Aorta (tissue), 5 donors: ENCODE measurements around the gene RFLNA. TPM values are rescaled to one million over a fixed set of nuclear protein-coding genes. Genes with fewer than 3 reads are reported as not detected.

Experiments used
- ATAC-seq: fragments of 200-7000 bp; cut with Tn5 transposase; one replicate; pipeline ENCODE4 v1.9.1; 2022; ENCODE audit warnings: moderate library complexity; ENCODE audit not compliant: low FRiP score
- DNase-seq, 2 donors: peaks; one replicate each; pipeline ENCODE4 v3.0.0-alpha.2; 2020
- H3K27ac ChIP-seq, 2 donors: one replicate each; pipeline ENCODE4 v1.5.1; 2013; ENCODE audit warnings: low read length in 2 of 2, mild to moderate bottlenecking in 2 of 2, moderate library complexity in 2 of 2, control low read depth in 1 of 2, inconsistent platforms in 1 of 2, low read depth in 1 of 2
- H3K27me3 ChIP-seq, 2 donors: one replicate each; pipeline ENCODE4 v1.6.1; 2013; ENCODE audit warnings: control low read depth in 1 of 2, low read length in 1 of 2, mild to moderate bottlenecking in 1 of 2, moderate library complexity in 1 of 2; ENCODE audit not compliant: insufficient read depth in 2 of 2, control insufficient read depth in 1 of 2
- H3K36me3 ChIP-seq, 2 donors: one replicate each; pipeline ENCODE4 v1.6.1; 2013; ENCODE audit warnings: control low read depth in 1 of 2, low read length in 1 of 2, mild to moderate bottlenecking in 1 of 2; ENCODE audit not compliant: insufficient read depth in 2 of 2, control insufficient read depth in 1 of 2
- H3K4me1 ChIP-seq, 2 donors: one replicate each; pipeline ENCODE4 v1.6.1; 2013; ENCODE audit warnings: low read length in 2 of 2, control low read depth in 1 of 2, mild to moderate bottlenecking in 1 of 2, moderate library complexity in 1 of 2; ENCODE audit not compliant: insufficient read depth in 2 of 2, control insufficient read depth in 1 of 2
- H3K4me3 ChIP-seq, 2 donors: one replicate each; pipeline ENCODE4 v1.5.1; 2013; ENCODE audit warnings: low read length in 2 of 2, control low read depth in 1 of 2, mild to moderate bottlenecking in 1 of 2
- H3K9me3 ChIP-seq: one replicate; pipeline ENCODE4 v1.6.1; 2013; ENCODE audit warnings: mild to moderate bottlenecking, low read length; ENCODE audit not compliant: control insufficient read depth
- WGBS, 2 donors: extraction: QIAGEN DNeasy Blood & Tissue Kit; methylation state at CpG; one replicate each; pipeline ENCODE4 v1.1.7; 2013; 5-methylcytosine and 5-hydroxymethylcytosine counted together
- intact Hi-C, 2 donors: fragments of 100-400 bp; cut with DNase I; formaldehyde crosslinking; loops; one replicate each; pipeline versions ENCODE4 v1.14.2 to v1.15.0; 2022
- polyA plus RNA-seq, 2 donors: library from polyadenylated mRNA; stranded (reverse); fragments of 200-250 nt; gene quantifications; one replicate each; pipeline ENCODE4 v1.2.3, GENCODE V29; 2013
- total RNA-seq, 2 donors: library from RNA; stranded (reverse); fragmentation: NEBNext Ultra II Directional; extraction: Animal tissue kit (Norgen Biotek cat#: 25700); gene quantifications; one replicate each; pipeline ENCODE4 v1.2.1, GENCODE V29; 2021
- donor health status: healthy with polysubstance abuse.
- donor health status: Bipolar disorder and iron deficiency.
- donor health status: DM: no; HTN: no; CAD: no.
- donor health status: DM: no; HTN: no; CAD: no.
- donor health status: DM: yes; HTN: yes; CAD: no.

The RFLNA gene
- total and polyA plus RNA-seq, 4 donors, result 1.2 to 6.8 (median 1.8) TPM

DNA sequence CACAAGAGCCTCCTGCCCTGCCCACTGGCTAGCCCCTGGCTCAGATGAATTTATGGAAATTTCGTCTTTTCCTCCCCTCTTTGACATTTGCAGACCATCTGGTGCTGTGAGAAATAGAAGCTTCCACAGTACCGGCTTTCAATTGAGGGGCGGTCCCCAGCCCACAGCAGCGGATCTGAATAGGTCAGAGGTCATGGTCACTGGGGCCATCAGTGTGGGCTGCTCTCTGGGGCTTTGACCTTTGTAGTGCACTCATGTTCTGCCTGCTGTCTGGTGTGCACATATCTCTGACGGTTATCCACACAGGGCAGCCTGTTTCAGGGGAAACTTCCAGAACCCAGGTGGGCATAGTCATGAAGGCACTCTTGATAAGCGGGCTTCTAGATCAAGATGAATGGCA lies 2.5 kb upstream of the RFLNA start:
- no peak for ATAC-seq
- Histone ChIP-seq H3K9me3 (no peaks in the 10 kb centered on the region), H3K4me1 (no peaks in the 10 kb centered on the region), H3K27me3 (no peaks in the 10 kb centered on the region), H3K36me3 (no peaks in the 10 kb centered on the region), H3K27ac (no peak overlapping the region), H3K4me3 (no peak overlapping the region)
- 91 to 93% methylated on average over 6 of the region's 6 CpGs for WGBS, 2 donors
- intact Hi-C loops, result no loop called here
- DNase-seq, result no peak

DNA sequence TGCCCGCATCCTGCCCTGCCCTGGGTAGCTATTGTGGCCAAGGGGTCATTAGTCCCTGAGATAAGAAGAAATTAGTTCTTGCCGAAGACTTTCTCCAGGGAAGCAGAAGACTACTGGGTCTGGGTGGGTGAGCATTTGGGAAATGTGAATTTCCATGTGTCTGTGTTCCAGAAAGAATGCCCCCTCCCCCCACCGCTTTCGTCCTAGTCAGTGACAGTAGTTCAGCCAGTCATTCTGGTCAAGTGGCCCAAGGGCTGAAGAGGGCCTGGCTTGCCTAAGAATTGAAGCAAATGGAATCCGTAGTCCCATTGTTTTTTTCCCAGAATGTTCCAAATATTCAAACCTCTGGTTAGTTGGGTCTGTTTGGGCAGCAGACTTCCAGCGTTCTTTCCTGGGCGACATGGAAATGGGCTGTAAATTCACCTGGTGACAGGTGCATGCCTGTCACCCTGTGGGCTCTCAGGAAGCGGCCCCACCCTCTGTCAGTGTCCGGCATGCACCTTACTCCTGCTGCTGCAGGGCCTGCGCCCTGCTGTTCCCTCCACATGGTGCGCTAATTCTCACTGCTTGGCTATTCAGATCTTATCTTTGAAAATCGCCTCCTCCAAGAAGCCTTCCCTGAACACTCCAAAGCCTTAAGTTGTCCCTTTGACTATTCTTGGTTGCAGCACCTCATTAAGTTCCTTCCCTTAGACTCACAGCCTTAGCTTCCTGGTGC lies 1.4 kb upstream of the RFLNA start:
- Histone ChIP-seq H3K4me1 (no peaks in the 10 kb centered on the region), H3K27me3 (no peaks in the 10 kb centered on the region), H3K9me3 (no peaks in the 10 kb centered on the region), H3K27ac (no peak overlapping the region), H3K4me3 (no peak overlapping the region), H3K36me3 (no peaks in the 10 kb centered on the region)
- ATAC-seq (no peak), DNase-seq (peak in 1 of 2 donors; percentile 16)
- intact Hi-C loops, result no loop called here
- 89 to 92% methylated on average over 12 of the region's 12 CpGs for WGBS, 2 donors

DNA sequence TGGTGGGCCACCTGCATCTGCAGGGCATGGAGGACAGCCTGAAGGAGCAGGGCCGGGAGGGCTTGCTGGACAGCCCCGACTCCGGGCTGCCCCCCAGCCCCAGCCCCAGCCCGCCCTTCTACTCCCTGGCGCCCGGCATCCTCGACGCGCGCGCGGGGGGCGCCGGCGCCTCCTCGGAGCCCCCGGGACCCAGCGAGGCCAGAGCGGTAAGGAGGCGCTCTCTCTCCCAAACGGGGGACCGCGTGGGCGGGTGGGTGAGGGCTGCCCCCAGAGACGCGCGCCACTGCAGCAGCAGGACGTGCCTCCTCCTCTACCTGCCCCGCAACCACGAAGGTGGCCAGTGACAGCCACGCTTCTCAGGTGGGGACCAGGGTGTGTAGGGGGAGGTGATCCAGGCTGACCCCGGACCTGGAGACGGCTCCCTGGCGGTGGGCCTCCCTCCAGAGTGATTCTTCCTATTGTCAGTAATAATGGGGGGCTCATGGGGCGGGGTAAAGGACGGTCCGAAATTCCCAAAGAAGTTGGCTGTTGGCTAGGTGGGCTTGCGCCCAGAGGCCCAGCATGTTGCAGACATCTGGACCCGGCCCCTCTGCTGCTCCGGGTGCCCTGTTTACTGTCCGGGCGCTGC lies 652 bp downstream of the RFLNA start:
- Histone ChIP-seq H3K9me3 (no peaks in the 10 kb centered on the region), H3K36me3 (no peaks in the 10 kb centered on the region), H3K27me3 (no peaks in the 10 kb centered on the region), H3K4me3 (peak overlapping the region; percentile 5 to 23), H3K4me1 (no peaks in the 10 kb centered on the region), H3K27ac (no peak overlapping the region)
- intact Hi-C loops, result no loop called here
- ATAC-seq (no peak), DNase-seq (peak; percentile 42 to 65)
- 2 to 6% methylated on average over 16 to 42 of the region's 42 CpGs for WGBS, 2 donors

DNA sequence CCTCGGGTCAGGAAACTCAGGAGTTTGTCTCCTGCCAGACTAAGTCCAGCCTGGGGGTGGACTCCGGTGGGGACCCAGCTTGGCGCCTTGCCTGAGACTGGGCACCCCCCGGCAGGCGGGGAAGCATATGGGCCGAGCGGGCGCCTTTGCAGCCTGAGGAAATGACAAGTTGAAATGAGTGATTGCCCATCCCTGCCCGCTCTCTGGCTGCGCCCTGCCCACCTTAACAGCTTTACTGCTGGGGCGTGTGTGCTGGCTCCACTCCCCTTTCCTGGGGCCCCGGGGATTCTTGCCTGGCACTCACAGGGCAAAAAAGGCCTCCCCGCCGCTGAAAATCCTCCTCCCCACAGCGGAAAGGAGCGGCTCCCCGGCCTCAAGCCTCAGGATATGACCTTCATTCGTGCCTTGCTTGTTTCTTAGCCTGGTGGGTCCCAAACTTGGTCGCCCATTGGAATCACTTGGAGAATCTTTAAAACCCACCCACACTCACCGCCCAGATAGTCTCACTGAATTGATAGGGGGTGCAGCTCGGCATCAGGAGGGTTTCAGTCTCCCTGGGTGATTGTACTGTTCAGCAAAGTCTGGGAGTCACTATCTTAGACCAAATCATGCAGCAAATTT lies 1.5 kb downstream of the RFLNA start:
- H3K27me3 ChIP-seq, result no peaks in the 10 kb centered on the region
- H3K4me1 ChIP-seq, result no peaks in the 10 kb centered on the region
- no peaks in the 10 kb centered on the region for H3K36me3 ChIP-seq
- ATAC-seq (no peak), DNase-seq (peak; percentile 46 to 70)
- 21 to 23% methylated on average over 20 to 21 of the region's 21 CpGs for WGBS, 2 donors
- intact Hi-C loops, result no loop called here
- H3K9me3 ChIP-seq, result no peaks in the 10 kb centered on the region
- H3K4me3 ChIP-seq, result no peak overlapping the region
- H3K27ac ChIP-seq, result no peak overlapping the region

DNA sequence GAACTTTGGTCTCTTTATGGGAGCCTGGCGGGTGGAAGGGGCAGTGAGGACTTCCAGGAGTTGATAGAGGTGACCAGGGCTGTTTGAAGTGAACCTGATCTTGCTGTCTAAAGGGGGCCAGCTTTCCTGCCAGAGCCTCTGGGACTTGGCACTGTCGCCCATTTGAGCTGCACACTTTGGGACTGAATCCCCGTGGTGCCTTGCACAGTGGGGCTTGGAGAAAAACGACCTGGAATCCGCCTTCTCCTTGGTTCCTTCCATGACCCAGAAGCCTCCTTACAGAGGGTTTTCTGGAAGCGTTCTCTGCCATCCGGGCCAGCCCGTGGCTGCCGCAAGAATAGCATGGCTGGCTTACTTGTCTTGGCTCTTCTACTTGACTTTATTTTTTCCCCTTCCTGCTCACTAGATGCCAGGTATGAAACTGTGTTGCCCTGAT lies 2.0 kb downstream of the RFLNA start:
- 6 to 11% methylated on average over 9 of the region's 9 CpGs for WGBS, 2 donors
- Histone ChIP-seq H3K4me1 (no peaks in the 10 kb centered on the region), H3K27ac (no peak overlapping the region), H3K9me3 (no peaks in the 10 kb centered on the region), H3K4me3 (no peak overlapping the region), H3K27me3 (no peaks in the 10 kb centered on the region), H3K36me3 (no peaks in the 10 kb centered on the region)
- ATAC-seq (no peak), DNase-seq (peak; percentile 42 to 54)
- intact Hi-C loops, result no loop called here

DNA sequence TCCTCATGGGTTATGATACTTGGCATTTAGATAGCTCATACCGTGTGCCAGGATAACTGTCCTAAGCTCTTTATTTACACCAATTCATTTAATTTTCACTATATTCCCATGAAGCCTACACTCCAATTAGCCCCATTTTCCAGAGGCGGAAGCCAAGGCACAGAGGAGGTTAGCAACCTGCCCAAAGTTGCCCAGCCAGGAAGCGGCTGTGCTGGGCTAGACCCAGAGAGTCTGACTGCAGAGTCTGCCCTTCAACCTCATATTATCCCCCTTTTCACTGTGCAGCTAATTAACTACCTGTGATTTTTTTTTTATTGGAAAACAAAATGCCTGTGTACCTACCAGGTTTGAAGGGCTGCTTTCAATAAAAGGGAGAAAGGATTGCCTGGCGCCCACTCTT lies 2.5 kb downstream of the RFLNA start:
- Histone ChIP-seq H3K27me3 (no peaks in the 10 kb centered on the region), H3K4me1 (no peaks in the 10 kb centered on the region), H3K9me3 (no peaks in the 10 kb centered on the region), H3K4me3 (no peak overlapping the region), H3K36me3 (no peaks in the 10 kb centered on the region), H3K27ac (no peak overlapping the region)
- no peak for ATAC-seq
- peak in 1 of 2 donors; percentile 13 for DNase-seq
- WGBS, 2 donors, result 44 to 49% methylated on average over 4 of the region's 4 CpGs
- intact Hi-C loops, result no loop called here

DNA sequence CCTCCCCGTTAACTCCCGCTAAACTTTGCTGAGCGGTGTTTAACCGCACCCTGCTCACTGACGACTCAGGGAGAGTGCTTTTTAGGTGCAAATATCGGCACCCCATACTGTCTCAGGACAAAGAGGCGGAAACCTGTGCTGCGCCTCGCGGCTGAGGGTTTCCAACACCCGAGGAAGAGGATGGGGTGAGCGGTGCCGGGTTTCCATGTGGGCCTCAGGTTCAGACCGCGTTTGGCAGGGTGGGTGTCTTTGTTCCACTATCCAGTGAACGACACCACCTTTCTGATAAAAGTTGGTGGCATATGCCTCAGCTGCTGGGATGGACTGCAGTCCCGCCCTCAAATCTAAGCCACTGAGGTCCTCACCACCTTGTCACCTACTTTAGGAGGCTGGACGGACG lies 3.0 kb downstream of the RFLNA start:
- DNase-seq, result peak; percentile 26 to 45
- H3K27ac ChIP-seq, result no peak overlapping the region

DNA sequence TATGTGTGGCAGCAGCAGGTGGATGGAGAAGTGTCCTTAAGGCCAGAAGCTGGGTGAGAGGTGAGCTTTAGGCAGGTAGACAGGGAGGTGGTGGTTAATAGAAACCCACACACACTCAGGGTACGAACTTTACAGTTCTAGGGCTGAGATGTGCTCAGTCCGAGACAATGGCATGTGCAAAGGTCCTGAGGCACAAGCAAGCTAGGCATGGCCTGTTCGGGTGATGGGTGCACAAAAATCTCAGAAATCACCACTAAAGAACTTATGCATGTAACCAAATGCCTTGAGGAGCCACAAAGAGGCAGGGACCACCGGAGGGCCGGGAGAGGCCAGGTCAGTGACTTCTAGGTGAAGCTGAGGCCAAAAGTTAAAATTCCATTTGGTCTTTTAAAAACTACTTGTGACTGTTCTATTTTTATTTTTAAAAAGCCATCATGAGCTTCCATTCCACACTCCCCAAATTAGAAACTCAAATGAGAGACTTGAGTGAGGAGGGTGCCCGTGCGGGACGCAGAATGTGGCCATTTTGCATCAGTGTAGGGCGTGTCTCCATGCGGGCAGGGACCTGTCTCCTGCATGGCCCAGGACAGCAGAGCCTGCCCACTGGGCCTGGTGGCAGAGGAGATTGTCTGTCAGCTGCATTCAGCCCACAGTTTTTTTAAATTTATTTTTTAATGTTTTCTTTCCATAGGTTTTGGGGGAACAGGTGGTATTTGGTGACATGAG lies 4.0 kb downstream of the RFLNA start:
- no peak for ATAC-seq
- DNase-seq, result peak in 1 of 2 donors; percentile 41
- H3K4me1 ChIP-seq, result no peaks in the 10 kb centered on the region
- WGBS, 2 donors, result 98% methylated on average over 10 of the region's 10 CpGs
- intact Hi-C loops, result no loop called here
- H3K36me3 ChIP-seq, result no peaks in the 10 kb centered on the region
- no peaks in the 10 kb centered on the region for H3K27me3 ChIP-seq
- no peak overlapping the region for H3K27ac ChIP-seq
- no peaks in the 10 kb centered on the region for H3K9me3 ChIP-seq
- no peak overlapping the region for H3K4me3 ChIP-seq

More for the DNA sequence above, 3.0 kb downstream of the RFLNA start:
- Histone ChIP-seq H3K27me3 (no peaks in the 10 kb centered on the region), H3K36me3 (no peaks in the 10 kb centered on the region), H3K4me3 (no peak overlapping the region), H3K4me1 (no peaks in the 10 kb centered on the region), H3K9me3 (no peaks in the 10 kb centered on the region)
- intact Hi-C loops, result no loop called here
- 88 to 89% methylated on average over 19 of the region's 19 CpGs for WGBS, 2 donors
- no peak for ATAC-seq
